SK-N-SH (cell line): ENCODE data around the gene NEGR1. TPM values are rescaled to one million over a fixed set of nuclear protein-coding genes. Genes with fewer than 3 reads are reported as not detected.

Experiments
- CTCF ChIA-PET: fragments of 300-600, 350-600 bp; formaldehyde crosslinking; extraction: SDS; loops from one replicate; lab custom pipeline; 2021; lab: Yijun Ruan, JAX
- POLR2A ChIA-PET: fragments of 350-600 bp; sonication (Branson Sonifier 250); formaldehyde crosslinking; extraction: SDS; loops from one replicate; lab custom pipeline; 2020; ENCODE audit warnings: antibody characterized with exemption, inconsistent platforms; lab: Yijun Ruan, JAX
- DNase-seq: peaks from one replicate; pipeline ENCODE4 v3.0.0; 2012
- H2AFZ ChIP-seq: fragments of 200-600 bp; sonication (generic); 2 replicates; pipeline ENCODE4 v1.8.1; 2016; ENCODE audit warnings: antibody characterized with exemption, mild to moderate bottlenecking, low read depth
- H3F3A ChIP-seq: fragments of 200-600 bp; sonication (generic); replicated peaks from 2 replicates; pipeline ENCODE3; 2016; ENCODE audit warnings: antibody characterized with exemption, mild to moderate bottlenecking; ENCODE audit not compliant: insufficient read depth
- H3K27ac ChIP-seq, 2 experiments: fragments of 200-500 bp in 1 of 2; fragments of 200-600 bp in 1 of 2; sonication (Bioruptor generic) in 1 of 2; sonication (generic), shearing (Covaris generic) in 1 of 2; 2 replicates each; pipeline versions ENCODE4 v1.5.1 to v1.6.1; 2014 to 2016; ENCODE audit warnings: low read depth in 2 of 2, inconsistent platforms in 1 of 2, low read length in 1 of 2, mild to moderate bottlenecking in 1 of 2, mixed read lengths in 1 of 2
- H3K27me3 ChIP-seq: fragments of 200-600 bp; sonication (generic), shearing (Covaris generic); 2 replicates; pipeline ENCODE4 v1.6.1; 2016; ENCODE audit warnings: mixed run types; ENCODE audit not compliant: insufficient read depth
- H3K36me3 ChIP-seq, 2 experiments: fragments of 200-500 bp in 1 of 2; fragments of 200-600 bp in 1 of 2; sonication (Bioruptor generic) in 1 of 2; sonication (generic) in 1 of 2; replicated peaks in 1 of 2; 2 replicates each; pipeline versions ENCODE3 to v1.5.1; 2014 to 2016; ENCODE audit warnings: low read length in 1 of 2, mild to moderate bottlenecking in 1 of 2; ENCODE audit not compliant: insufficient read depth in 2 of 2, control insufficient read depth in 1 of 2
- H3K4me1 ChIP-seq, 2 experiments: fragments of 200-500 bp in 1 of 2; fragments of 200-600 bp in 1 of 2; sonication (Bioruptor generic) in 1 of 2; sonication (generic), shearing (Covaris generic) in 1 of 2; 2 replicates each; pipeline versions ENCODE4 v1.5.1 to v1.6.1; 2014 to 2016; ENCODE audit warnings: low read depth in 1 of 2, low read length in 1 of 2, mixed run types in 1 of 2; ENCODE audit not compliant: insufficient read depth in 2 of 2, control insufficient read depth in 1 of 2
- H3K4me2 ChIP-seq: fragments of 200-600 bp; sonication (generic), shearing (Covaris generic); 2 replicates; pipeline ENCODE4 v1.6.1; 2017; ENCODE audit warnings: mixed run types
- H3K4me3 ChIP-seq, 2 experiments: fragments of 200-500 bp in 1 of 2; fragments of 200-600 bp in 1 of 2; sonication (Bioruptor generic) in 1 of 2; sonication (generic), shearing (Covaris generic) in 1 of 2; 2 replicates each; pipeline versions ENCODE4 v1.5.1 to v1.8.1; 2014 to 2016; ENCODE audit warnings: low read depth in 2 of 2, inconsistent platforms in 1 of 2, low read length in 1 of 2, mild to moderate bottlenecking in 1 of 2, mixed read lengths in 1 of 2, moderate library complexity in 1 of 2
- H3K79me2 ChIP-seq: fragments of 200-600 bp; sonication (generic); 2 replicates; pipeline ENCODE4 v1.8.1; 2017; ENCODE audit warnings: mild to moderate bottlenecking; ENCODE audit not compliant: insufficient read depth
- H3K9ac ChIP-seq: fragments of 200-600 bp; sonication (generic); 2 replicates; pipeline ENCODE4 v1.6.1; 2017; ENCODE audit warnings: mixed run types
- H3K9me2 ChIP-seq: fragments of 200-600 bp; sonication (generic); 2 replicates; pipeline ENCODE4 v1.6.1; 2017; ENCODE audit warnings: mixed run types
- H3K9me3 ChIP-seq: fragments of 200-600 bp; sonication (generic); 2 replicates; pipeline ENCODE4 v1.6.1; 2017; ENCODE audit warnings: mixed run types, mild to moderate bottlenecking, moderate library complexity
- H4K20me1 ChIP-seq: fragments of 200-600 bp; sonication (generic); 2 replicates; pipeline ENCODE4 v1.6.1; 2017; ENCODE audit warnings: mild to moderate bottlenecking, mixed run types; ENCODE audit not compliant: insufficient read depth
- ELF1 ChIP-seq: IDR thresholded peaks from 2 replicates; pipeline ENCODE4 v1.4.0; 2012
- EZH2phosphoT487 ChIP-seq: fragments of 200-600 bp; sonication (generic); IDR thresholded peaks from 2 replicates; pipeline ENCODE4 v1.6.1; 2017; ENCODE audit warnings: low read depth, mixed run types, mild to moderate bottlenecking, antibody characterized with exemption, moderate library complexity, borderline replicate concordance
- FOSL2 ChIP-seq: IDR thresholded peaks from 2 replicates; pipeline ENCODE4 v1.4.0; 2012; ENCODE audit warnings: low read depth, mild to moderate bottlenecking, moderate library complexity, borderline replicate concordance
- GABPA ChIP-seq: IDR thresholded peaks from 2 replicates; pipeline ENCODE4 v1.4.0; 2012; ENCODE audit warnings: low read depth, mild to moderate bottlenecking
- GATA2 ChIP-seq: sonication (generic); formaldehyde crosslinking; IDR thresholded peaks from 2 replicates; pipeline ENCODE4 v1.5.0; 2020; ENCODE audit warnings: mild to moderate bottlenecking, missing genetic modification reagents
- JUND ChIP-seq: IDR thresholded peaks from 2 replicates; pipeline ENCODE4 v1.4.0; 2012
- MXI1 ChIP-seq: IDR thresholded peaks from 2 replicates; pipeline ENCODE4 v1.6.1; 2012; ENCODE audit warnings: mild to moderate bottlenecking, low read depth, low read length, improper control_type of control experiment
- NFIC ChIP-seq: IDR thresholded peaks from 2 replicates; pipeline ENCODE4 v1.4.0; 2012; ENCODE audit warnings: borderline replicate concordance
- POLR2AphosphoS5 ChIP-seq: IDR thresholded peaks from 2 replicates; pipeline ENCODE4 v1.6.1; 2012; ENCODE audit warnings: low read depth, low read length
- RAD21 ChIP-seq: IDR thresholded peaks from 2 replicates; pipeline ENCODE4 v1.6.1; 2012; ENCODE audit warnings: mild to moderate bottlenecking, low read length
- RFX5 ChIP-seq: IDR thresholded peaks from 2 replicates; pipeline ENCODE4 v1.6.1; 2012; ENCODE audit warnings: mild to moderate bottlenecking, improper control_type of control experiment, low read length
- RXRA ChIP-seq: IDR thresholded peaks from 2 replicates; pipeline ENCODE4 v1.4.0; 2012; ENCODE audit warnings: low read depth, mild to moderate bottlenecking, borderline replicate concordance
- SIN3A ChIP-seq: IDR thresholded peaks from 2 replicates; pipeline ENCODE4 v1.6.1; 2012; ENCODE audit warnings: low read depth, mild to moderate bottlenecking, low read length, moderate library complexity, borderline replicate concordance
- YY1 ChIP-seq: IDR thresholded peaks from 2 replicates; pipeline ENCODE4 v1.4.0; 2012; ENCODE audit warnings: low read depth, mild to moderate bottlenecking
- WGBS: methylation state at CpG from one replicate; pipeline ENCODE4 v1.1.6; 2017; ENCODE audit warnings: low lambda C conversion rate; 5-methylcytosine and 5-hydroxymethylcytosine counted together
- polyA plus RNA-seq, 3 experiments: library from polyadenylated mRNA; depleted of rRNA; stranded (reverse); fragments of >200 nt; gene quantifications; 2 replicates each; pipeline ENCODE4 v1.2.3, GENCODE V29; 2012
- TF ChIP-seq, protein P1 (sequence below): fragments of 150-350 bp; IDR thresholded peaks from 2 replicates; pipeline ENCODE4 v1.6.1; 2017; ENCODE audit warnings: antibody characterized with exemption, low read length, low read depth, borderline replicate concordance
- TF ChIP-seq, protein P2 (sequence below): IDR thresholded peaks from 2 replicates; pipeline ENCODE4 v1.6.1; 2012; ENCODE audit warnings: mild to moderate bottlenecking, low read depth, low read length, moderate library complexity
- TF ChIP-seq, protein P3 (sequence below): fragments of 150-350 bp; IDR thresholded peaks from 2 replicates; pipeline ENCODE4 v1.6.1; 2016; ENCODE audit warnings: mild to moderate bottlenecking, low read depth, low read length
- TF ChIP-seq, protein P4 (sequence below): IDR thresholded peaks from 2 replicates; pipeline ENCODE4 v1.4.0; 2012; ENCODE audit warnings: low read depth
- TF ChIP-seq, protein P5 (sequence below): IDR thresholded peaks from 2 replicates; pipeline ENCODE4 v1.4.0; 2012; ENCODE audit warnings: low read depth, borderline replicate concordance

The NEGR1 gene
- polyA plus RNA-seq, 1 of the 3 experiments (the other 2 are of a cell fraction), result 0.21 TPM

DNA sequence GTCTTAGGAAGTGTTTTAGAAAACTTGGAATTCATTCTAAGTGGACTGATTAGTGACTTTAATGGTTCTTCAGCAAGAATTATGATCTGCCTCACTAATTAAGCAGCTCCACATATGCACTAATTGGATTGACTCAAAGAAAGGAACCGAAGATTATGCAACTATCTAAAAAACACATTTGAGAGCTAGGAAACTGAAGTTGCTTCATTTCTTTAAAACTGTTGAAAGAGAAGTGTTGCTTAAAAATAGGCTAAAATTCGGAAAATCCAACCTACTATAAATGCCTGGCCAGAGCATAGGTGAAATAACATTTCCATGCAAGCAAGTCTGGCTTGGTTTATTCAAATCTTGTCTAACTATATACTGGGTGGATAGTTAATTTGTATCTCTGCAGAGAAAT lies 698.6 kb downstream of the NEGR1 start:
- WGBS, result 61% methylated on average over 2 of the region's 2 CpGs
- no peak overlapping the region for H3K4me3 ChIP-seq
- TF ChIP-seq, protein P1, sequence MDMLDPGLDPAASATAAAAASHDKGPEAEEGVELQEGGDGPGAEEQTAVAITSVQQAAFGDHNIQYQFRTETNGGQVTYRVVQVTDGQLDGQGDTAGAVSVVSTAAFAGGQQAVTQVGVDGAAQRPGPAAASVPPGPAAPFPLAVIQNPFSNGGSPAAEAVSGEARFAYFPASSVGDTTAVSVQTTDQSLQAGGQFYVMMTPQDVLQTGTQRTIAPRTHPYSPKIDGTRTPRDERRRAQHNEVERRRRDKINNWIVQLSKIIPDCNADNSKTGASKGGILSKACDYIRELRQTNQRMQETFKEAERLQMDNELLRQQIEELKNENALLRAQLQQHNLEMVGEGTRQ, result no peak
- TF ChIP-seq RXRA (no peak), JUND (no peak), SIN3A (no peak), GATA2 (CRISPR knock-in tag) (no peak), YY1 (no peak), RAD21 (no peak), POLR2AphosphoS5 (no peak), MXI1 (no peak), FOSL2 (no peak), RFX5 (no peak), ELF1 (no peak), EZH2phosphoT487 (no peak), NFIC (no peak), GABPA (no peak)
- TF ChIP-seq, protein P2, sequence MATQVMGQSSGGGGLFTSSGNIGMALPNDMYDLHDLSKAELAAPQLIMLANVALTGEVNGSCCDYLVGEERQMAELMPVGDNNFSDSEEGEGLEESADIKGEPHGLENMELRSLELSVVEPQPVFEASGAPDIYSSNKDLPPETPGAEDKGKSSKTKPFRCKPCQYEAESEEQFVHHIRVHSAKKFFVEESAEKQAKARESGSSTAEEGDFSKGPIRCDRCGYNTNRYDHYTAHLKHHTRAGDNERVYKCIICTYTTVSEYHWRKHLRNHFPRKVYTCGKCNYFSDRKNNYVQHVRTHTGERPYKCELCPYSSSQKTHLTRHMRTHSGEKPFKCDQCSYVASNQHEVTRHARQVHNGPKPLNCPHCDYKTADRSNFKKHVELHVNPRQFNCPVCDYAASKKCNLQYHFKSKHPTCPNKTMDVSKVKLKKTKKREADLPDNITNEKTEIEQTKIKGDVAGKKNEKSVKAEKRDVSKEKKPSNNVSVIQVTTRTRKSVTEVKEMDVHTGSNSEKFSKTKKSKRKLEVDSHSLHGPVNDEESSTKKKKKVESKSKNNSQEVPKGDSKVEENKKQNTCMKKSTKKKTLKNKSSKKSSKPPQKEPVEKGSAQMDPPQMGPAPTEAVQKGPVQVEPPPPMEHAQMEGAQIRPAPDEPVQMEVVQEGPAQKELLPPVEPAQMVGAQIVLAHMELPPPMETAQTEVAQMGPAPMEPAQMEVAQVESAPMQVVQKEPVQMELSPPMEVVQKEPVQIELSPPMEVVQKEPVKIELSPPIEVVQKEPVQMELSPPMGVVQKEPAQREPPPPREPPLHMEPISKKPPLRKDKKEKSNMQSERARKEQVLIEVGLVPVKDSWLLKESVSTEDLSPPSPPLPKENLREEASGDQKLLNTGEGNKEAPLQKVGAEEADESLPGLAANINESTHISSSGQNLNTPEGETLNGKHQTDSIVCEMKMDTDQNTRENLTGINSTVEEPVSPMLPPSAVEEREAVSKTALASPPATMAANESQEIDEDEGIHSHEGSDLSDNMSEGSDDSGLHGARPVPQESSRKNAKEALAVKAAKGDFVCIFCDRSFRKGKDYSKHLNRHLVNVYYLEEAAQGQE, result no peak
- TF ChIP-seq, protein P3, sequence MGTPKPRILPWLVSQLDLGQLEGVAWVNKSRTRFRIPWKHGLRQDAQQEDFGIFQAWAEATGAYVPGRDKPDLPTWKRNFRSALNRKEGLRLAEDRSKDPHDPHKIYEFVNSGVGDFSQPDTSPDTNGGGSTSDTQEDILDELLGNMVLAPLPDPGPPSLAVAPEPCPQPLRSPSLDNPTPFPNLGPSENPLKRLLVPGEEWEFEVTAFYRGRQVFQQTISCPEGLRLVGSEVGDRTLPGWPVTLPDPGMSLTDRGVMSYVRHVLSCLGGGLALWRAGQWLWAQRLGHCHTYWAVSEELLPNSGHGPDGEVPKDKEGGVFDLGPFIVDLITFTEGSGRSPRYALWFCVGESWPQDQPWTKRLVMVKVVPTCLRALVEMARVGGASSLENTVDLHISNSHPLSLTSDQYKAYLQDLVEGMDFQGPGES, result no peak
- TF ChIP-seq, protein P4, sequence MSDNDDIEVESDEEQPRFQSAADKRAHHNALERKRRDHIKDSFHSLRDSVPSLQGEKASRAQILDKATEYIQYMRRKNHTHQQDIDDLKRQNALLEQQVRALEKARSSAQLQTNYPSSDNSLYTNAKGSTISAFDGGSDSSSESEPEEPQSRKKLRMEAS, result no peak
- TF ChIP-seq, protein P5, sequence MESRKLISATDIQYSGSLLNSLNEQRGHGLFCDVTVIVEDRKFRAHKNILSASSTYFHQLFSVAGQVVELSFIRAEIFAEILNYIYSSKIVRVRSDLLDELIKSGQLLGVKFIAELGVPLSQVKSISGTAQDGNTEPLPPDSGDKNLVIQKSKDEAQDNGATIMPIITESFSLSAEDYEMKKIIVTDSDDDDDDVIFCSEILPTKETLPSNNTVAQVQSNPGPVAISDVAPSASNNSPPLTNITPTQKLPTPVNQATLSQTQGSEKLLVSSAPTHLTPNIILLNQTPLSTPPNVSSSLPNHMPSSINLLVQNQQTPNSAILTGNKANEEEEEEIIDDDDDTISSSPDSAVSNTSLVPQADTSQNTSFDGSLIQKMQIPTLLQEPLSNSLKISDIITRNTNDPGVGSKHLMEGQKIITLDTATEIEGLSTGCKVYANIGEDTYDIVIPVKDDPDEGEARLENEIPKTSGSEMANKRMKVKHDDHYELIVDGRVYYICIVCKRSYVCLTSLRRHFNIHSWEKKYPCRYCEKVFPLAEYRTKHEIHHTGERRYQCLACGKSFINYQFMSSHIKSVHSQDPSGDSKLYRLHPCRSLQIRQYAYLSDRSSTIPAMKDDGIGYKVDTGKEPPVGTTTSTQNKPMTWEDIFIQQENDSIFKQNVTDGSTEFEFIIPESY, result no peak
- no peak for DNase-seq
- no peak overlapping the region for H2AFZ ChIP-seq
- no peaks in the 10 kb centered on the region for H3K27me3 ChIP-seq
- CTCF ChIA-PET, result no interaction called here
- no peaks in the 10 kb centered on the region for H4K20me1 ChIP-seq
- H3F3A ChIP-seq, result no peaks in the 10 kb centered on the region
- no peak overlapping the region for H3K4me2 ChIP-seq
- no peak overlapping the region for H3K27ac ChIP-seq
- H3K9ac ChIP-seq, result no peak overlapping the region
- no peaks in the 10 kb centered on the region for H3K9me3 ChIP-seq
- H3K36me3 ChIP-seq, result no peaks in the 10 kb centered on the region
- H3K4me1 ChIP-seq, result peaks cover 0 to 6% of the 10 kb centered on the region in 2 experiments; a peak in 2 of 4 replicates
- H3K9me2 ChIP-seq, result no peaks in the 10 kb centered on the region
- H3K79me2 ChIP-seq, result no peaks in the 10 kb centered on the region
- POLR2A ChIA-PET, result no interaction called here
